ENCODE data around the gene ANO1. TPM values are rescaled to one million over a fixed set of nuclear protein-coding genes. Genes with fewer than 3 reads are reported as not detected.

The ANO1 gene
- total RNA-seq, 1 experiment from 2014 or later, result not detected

DNA sequence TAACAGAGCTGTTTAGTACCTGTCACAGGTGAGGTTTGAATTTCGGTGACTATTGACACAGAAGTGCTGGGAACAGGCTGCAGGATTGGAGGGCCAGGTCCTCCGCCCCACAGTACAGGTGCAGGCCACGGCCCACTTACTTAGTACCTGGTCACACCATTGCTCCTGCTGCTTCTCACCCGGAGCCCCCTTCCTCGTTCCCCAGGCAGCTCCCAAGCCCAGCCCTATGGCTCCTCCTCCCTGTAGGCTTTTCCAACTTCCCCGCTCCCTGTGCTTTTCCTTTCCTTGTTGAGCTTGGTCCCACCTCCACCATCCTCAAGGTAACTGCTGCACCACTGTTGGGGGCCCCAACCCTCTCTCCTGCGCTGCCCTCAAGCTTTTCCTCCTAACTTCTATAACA, 27.9 kb upstream of the ANO1 start:
- no peak for DNase-seq (ENCODE audit: low read depth)

DNA sequence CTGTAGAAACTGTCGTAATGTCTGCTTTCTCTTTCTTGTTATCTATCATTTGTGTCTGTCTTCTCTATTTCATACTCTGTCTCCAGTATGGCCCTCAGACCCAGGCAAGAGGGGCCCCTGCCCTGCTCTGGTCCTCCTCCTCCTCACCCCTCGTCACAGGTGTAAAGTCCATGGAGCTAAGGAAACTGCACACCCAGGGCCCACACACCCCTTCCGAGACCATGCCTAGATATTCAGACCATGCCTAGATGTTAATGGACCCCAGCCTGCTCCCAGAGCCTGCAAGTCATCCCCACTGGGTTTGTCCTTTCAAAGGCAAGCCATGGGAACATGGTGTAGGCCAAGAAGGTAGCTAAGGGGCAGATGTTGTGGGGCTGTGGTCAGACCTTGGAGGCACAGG, 24.1 kb upstream of the ANO1 start:
- no peak for DNase-seq (ENCODE audit: low read depth)

DNA sequence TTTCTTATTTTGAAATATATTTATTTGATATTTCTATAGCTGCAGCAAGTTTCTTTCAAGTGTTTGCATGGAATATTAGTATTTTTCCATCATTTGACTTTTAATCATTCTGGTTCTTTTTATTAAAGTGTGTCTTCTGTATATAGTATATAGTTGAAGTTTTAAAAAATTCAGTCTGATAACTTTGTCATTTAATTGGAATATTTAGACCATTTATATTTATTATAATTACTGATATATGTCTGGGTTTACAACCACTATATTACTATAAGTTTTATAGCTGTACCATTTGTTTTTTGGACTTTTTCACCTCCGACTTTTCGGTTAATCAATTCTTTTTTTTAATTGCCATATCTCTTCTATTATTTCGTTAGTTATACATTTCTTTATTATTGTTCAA, 22.7 kb upstream of the ANO1 start:
- DNase-seq (ENCODE audit: low read depth), result no peak

DNA sequence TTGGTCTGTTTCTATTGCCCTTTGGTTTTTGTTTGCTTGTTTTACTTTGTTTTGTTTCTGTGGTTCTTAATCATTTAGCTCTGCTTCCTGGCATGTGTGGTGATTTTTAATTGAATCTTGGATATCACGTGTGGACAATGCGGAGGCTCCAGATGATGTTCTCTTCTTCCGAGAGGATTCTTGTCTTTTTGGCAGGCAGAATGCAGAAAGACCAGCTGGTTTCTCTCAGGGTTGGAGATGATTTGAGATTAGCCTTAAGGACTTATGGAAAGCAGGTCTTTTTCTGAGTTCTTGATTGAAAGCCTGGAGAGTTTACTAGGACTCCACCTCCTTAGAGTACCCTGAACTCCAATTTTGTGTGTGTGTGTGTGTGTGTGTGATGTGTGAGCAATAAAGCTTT, 21.0 kb upstream of the ANO1 start:
- no peak for DNase-seq (ENCODE audit: low read depth)

DNA sequence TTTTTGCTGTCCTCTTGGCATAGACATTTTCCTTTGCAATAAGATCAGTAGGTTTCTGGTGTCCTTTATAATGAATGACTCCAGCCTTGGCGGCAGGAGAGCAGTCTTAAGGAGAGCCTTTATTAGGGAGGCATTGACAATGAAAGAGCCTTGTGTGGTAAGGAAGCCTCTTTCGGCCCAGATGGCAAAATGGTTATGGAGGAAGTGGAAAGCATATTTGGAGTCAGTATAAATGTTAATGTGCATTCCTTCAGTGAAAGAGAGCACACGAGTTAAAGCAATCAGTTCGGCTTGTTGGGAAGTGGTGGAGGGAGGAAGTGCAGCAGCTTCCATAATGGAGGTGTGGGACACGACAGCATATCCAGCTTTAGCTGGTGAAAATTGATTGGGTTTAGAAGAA, 18.1 kb upstream of the ANO1 start:
- DNase-seq (ENCODE audit: low read depth), result no peak

DNA sequence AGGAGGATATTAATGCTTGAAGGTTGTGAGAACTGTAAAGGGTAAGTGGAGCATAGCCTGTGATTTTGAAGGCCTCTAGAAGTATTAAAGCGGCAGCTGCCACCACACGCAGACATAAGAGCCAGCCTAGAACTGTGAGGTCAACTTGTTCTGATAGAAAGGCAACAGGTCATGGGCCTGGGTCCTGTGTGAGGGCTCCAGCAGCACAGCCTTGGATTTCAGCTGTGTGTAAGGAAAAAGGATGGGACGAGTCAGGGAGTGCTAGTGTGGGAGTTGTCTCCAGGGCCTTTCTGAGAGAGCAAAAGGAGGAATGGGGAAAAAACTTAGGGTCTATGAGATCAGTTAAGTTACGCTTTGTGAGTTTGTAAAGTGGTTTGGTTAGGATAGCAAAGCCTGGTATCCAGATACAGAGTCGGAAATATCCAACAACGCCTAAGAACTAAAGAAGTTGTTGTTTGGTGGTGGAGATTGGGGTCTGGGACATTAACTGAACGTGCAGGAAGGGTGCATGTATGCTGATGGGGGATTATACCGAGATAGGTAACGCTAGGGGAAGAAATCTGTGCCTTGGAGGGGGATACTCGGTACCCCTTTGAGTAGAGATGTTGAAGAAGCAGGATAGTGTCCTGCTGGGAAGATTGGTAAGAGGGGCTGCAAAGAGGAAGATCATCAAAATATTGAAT, 17.4 kb upstream of the ANO1 start:
- DNase-seq (ENCODE audit: low read depth), result no peak

DNA sequence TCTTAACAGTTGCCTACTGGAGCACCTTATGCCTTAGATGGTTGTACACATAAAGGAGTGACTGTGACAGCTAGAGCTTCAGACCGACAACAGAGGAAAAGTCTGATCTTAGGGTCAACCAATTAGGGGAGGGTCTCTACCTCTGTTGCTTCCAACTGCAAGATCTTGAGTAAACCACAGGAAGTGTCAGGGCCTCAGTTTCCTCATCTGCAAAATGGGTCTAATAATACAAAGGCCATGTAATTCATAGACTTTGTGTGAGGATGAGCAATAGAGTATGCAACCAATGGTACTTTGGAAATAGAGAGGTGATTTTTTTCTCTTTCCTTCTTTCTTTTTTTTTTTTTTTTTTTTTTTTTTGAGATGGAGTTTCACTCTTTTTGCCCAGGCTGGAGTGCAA, 16.4 kb upstream of the ANO1 start:
- DNase-seq (ENCODE audit: low read depth), result no peak

DNA sequence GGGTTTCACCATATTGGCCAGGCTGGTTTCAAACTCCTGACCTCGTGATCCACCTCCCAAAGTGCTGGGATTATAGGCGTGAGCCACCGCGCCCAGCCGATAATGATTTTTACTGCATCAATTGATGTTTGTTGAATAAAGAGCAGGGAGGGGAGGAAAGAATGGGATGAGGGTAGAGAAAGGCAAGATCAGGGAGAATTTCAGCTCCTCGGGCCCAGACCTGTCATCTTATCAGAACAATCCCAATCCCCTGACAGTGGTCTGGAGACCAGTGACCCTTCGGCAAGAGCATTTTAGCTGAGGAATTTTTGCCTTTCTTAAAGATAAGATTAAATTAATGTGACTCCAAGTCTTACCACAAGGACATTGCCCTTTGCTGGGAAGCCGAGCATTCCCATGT, 15.0 kb upstream of the ANO1 start:
- DNase-seq (ENCODE audit: low read depth), result no peak

DNA sequence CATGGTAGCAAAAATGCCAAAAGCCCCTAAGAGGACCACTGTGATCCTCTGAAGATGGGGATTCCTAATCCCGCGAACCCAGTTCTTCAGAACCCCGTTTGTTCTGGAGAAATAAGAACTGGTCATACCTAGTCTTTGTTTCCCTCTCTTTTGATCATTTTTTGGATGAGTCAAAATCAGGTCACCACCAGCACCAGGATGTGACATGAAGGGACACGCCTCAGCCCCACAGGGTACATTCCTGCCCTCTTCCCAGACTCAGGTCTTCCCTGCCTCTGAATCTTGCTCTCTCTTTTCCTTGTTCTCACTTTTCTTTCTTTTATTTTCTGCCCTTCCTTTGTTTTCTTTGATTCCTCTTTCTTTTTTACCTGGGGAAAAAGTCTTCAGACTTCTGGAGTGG, 14.6 kb upstream of the ANO1 start:
- DNase-seq (ENCODE audit: low read depth), result no peak

DNA sequence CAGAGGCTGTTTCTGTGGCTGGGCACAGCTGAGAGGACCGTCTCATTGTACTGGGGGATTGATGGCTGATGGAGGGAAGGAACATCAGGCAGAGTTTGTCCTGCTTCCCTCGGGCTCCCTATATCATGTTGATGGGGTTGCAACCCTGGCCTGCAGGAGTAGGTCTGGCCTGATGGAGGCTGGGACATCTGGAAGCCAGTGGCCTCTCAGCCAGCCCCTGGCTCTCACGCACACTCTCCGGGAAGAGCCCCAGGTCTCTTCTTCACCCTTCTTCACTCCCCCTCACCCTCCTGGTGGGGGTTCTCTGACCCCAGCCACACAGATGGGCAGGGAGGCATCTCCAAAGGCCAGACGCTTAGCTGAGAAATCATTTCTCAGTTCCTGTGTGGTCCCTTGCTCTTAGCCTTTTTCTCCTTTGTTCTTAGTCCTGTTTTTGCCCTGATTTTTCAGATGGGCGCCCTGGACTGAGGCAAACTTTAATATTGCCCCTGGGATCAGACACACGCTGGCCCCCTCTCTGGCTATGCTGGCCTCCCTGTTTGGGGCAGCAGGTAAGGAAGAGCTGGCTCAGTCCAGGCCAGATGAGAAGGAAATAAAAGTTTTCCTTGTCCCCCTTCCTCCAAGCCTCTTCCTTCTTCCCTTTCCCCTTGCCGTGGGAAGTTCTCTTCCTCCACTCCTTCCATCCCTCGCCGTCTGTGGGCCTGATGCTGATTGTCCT, 13.9 kb upstream of the ANO1 start:
- DNase-seq (ENCODE audit: low read depth), result no peak

DNA sequence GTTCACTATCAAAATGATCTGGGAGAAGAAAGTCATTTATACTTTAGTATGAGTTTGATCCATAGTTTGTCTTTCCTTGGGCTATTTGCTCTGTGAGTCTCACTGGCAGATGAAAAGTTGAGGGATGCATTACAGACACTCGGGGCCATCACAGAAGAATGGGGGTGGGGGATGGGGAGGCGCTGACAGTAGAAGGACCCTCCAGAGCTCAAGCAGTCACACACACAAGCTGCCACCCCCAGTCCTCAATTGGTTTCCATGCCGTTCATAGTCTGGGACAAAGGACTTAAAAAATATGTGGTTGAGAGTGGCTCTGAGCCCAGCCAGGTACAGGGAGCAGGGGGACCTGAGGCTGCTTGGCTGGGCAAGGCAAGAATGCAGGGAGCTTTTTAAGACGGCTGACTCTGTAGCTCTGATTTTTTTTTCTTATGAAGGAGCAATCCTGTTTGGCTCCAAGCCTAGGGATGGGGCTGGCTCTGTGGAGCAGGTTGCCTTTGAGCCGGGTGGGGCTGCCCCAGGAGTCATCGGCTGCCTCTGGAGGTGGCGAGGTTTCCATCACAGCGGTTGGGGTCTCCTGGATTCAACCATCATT, 13.3 kb upstream of the ANO1 start:
- DNase-seq (ENCODE audit: low read depth), result no peak

DNA sequence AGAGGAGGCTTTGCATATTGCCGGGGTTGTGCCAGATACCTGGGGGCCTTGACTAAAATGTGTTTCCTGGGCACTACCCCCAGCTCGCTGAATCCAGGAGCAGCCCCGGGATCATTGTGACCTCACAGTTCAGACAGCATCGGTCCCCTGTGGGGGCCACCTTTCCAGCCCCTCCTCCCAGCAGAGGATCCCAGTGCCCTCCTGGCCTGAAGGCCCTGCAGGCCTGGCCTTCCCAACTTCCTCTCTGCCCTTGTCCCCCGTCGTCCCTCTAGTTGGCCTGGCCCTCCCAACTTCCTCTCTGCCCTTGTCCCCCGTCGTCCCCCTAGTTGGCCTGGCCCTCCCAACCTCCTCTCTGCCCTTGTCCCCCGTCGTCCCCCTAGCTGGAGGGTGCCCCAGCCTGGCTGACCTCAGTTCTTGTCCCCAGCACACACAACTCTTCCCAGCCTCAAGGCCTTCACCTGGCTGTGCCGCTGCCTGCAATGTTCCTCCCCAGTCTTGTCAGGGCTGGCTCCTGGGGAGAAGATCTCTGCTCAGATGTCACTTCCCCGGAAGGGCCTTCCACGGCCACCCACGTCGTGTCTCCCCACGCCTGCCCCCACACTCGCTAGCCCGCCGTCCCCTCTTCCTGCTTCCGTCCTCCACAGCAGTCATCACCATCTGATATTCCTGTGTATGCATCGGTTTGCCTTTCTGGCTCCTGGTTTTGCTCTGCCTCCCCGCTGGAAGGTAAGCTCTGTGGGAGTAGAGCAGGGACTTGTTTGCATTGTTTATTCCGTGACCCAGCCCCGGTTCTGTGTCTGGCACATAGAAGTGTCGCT, 12.6 kb upstream of the ANO1 start:
- DNase-seq (ENCODE audit: low read depth), result no peak

DNA sequence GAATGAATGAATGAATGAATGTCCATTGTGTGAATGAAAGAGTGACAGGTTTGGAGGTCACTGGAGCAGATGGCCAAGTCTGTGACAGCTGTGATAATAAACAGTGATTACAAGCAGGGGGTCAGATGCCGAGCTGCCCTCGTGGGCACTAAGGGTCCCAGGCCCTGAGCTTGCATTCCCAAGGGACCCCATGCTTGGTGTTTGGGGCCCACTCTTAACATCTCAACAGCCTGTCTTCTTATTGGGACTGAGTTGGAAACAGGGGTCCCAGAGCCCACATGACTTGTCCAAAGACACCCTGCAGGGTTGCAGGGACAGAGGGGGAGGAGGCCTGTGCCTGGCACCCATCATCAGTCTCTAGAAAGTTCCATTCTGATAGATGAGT, 12.0 kb upstream of the ANO1 start:
- no peak for DNase-seq (ENCODE audit: low read depth)

DNA sequence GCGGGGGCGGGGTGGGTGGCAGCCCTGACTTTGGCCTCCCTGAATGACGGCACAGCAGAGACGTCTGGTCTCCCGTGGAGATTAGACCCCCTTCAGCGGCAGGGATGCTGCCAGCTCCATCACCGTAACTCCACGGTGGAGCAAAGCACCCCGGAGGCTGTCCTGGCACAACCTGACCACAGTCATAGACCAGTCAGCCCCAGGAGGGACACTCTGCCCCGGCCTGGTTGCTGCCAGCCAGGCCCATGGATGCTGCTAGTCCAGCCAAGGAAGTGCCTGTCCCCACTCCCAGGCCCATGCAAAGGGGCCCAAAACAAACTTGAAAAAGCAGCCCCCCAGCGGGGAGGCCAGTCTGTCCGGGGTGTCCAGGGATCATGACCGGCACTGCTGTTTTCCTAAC, 11.5 kb upstream of the ANO1 start:
- DNase-seq (ENCODE audit: low read depth), result no peak

DNA sequence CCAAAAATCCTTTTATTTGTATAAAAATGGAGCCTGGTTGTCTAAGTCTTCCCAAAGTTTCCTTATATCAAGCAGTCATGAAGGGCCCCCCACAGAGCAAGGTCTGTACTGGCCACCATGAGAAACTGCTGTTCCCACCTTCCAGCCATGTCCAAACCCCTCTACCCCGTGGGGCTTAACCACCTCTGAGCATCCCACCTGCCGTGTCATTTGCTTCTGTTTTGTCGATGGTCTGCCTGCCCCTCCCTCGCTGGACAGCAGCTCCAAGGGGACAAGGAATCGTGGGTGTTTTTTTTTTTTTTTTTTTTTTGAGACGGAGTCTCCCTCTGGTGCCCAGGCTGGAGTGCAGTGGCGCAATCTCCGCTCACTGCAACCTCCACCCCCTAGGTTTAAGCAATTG, 11.1 kb upstream of the ANO1 start:
- no peak for DNase-seq (ENCODE audit: low read depth)

DNA sequence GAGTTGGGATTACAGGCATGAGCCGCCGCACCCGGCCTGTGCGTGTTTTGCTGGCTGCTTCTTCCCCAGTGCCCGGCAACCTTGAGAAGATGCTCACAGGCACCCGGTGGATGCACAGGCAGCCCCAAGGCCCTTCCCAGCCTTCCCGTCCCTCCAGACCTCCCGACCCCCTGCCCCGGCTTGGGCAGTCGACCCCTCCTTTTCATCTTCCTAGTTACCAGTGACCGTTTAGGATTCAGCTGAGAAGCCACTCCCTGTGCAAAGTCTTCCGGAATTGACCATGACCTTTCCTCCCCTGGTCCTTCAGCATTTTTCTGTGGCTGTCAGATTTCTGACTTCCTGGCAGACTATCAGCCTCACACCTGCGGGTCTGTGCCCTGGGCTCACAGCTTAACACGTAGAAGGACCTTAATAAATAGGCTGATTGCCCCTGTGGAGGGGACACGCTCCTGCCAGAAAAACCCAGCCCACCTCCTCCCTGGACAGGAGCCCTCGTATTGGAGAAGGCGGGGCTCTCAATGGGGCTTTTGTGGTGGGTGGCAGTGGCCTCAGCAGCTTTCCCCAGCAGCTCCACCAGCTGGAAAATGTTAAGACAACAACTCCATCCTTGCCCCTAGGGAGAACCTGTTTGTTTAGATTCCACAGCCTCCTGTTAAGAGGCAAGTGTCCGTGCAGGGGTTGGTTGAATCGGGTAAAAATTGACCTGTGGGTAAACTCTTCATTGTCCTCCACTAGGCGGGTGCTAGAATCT, 10.4 kb upstream of the ANO1 start:
- DNase-seq (ENCODE audit: low read depth), result no peak

DNA sequence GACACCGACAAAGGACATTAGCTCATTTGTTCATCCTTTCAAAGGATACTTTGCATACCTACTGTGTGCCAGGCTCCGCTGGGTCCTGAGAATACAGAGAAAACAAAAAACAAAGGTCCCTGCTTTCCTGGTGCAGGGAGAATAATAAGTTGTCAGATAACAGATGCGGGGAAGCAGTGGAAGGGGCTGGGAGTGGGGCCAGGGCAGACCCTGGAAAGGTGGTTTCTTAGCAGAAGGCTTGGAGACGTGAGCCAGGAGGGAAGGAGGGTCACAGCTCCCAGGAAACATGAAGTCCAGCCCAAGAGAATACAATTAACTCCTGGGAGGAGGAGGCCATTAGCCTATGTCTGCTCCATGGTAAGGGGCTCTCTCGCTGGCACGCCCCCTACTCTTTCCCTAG, 9.8 kb upstream of the ANO1 start:
- DNase-seq (ENCODE audit: low read depth), result no peak

DNA sequence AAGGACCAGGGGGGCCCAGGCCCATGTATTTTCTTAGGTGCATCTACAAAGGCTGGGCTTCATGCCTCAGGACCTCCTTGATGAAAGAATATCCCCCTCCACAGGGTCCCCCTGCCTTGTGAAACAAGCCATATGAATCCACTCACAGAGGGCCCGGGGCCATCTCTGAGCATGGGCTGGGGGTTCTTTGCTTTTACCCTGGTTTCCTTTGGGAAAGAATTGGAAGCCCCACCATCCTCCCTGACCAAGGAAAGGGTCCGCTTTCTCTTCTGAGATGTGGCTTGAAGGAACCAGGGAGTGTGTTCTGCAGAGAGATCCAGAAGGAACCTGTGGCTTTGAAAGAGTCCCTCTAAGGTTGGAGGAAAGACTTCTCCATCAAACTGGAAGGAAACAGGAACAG, 9.2 kb upstream of the ANO1 start:
- no peak for DNase-seq (ENCODE audit: low read depth)

DNA sequence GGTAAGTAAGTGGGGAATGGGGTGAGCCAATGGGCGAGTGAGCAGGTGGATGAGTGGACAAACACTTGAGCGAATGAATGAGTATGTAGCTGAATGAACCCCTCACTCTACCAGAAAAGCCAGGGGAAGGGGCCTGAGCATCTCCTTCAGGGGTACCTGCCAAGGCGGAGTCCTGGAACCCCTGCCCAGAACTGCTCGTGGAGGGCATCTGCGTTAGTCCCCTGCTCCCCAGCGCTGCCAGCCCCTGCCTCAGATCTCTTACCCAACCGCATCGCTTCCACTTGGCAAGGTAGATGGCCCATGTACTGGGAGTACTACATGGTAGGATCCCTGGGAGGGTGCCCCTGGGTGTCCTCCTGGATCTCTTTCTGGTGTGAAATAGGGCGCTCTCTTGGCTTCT, 7.4 kb upstream of the ANO1 start:
- DNase-seq (ENCODE audit: low read depth), result no peak

DNA sequence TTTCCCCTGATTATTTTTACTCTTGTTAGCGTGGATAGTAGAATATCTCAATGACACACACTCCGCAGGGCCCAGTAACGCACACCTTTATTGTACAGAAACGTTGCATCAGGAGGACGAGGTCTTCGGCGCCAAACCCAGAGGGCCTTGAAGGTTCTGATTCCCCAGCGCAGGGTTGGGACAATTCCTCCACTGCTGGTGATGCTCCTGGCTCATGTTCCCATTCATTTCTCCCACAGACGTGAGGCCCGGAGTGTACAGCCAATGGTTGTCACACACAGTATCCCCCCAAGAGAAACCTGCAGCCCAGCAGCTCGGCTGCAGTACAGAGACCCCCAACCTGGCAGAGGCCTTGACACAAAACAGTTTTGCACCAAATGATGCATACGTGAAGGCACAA, 6.1 kb upstream of the ANO1 start:
- no peak for DNase-seq (ENCODE audit: low read depth)

DNA sequence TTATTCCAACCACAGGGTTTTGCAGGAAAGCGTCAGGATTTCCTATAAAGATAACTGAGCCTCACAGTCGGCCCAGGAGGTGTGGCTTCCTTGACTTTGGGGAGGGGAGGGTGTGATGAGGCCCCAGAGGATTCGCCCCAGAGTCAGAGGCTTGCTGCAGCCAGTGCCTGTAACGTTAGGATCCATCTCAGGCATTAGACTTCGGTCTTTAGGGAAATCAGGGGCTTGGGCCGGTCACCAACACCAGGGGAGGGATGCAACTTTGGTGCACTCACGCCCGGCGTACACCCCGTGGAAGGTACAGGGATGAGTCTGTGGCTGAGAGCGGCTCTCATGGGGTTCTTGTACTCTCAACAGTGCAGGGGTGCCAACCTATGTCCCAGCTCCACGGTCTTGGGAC, 5.7 kb upstream of the ANO1 start:
- no peak for DNase-seq (ENCODE audit: low read depth)
